A673 (cell line): ENCODE data around the gene HOXB3. TPM values are rescaled to one million over a fixed set of nuclear protein-coding genes. Genes with fewer than 3 reads are reported as not detected.

Experiments
- BruUV-seq: library from RNA; stranded (reverse); fragments of 400-500 nt; replicated peaks from 2 replicates; lab custom pipeline; 2021; lab: Mats Ljungman, UMichigan
- CTCF ChIA-PET: fragments of 300-600 bp; sonication (Branson Sonifier 250); formaldehyde crosslinking; loops from one replicate; lab custom pipeline; 2022; ENCODE audit warnings: antibody characterized with exemption; lab: Charles Lee
- POLR2A ChIA-PET: fragments of 300-600 bp; sonication (Branson Sonifier 250); formaldehyde crosslinking; loops from one replicate; lab custom pipeline; 2022; ENCODE audit warnings: antibody characterized with exemption; ENCODE audit not compliant: low non-redundant PET; lab: Charles Lee
- DNase-seq: peaks from one replicate; pipeline ENCODE4 v3.0.0-alpha.2; 2015; ENCODE audit warnings: low spot score
- H3K27ac ChIP-seq: fragments of 200-600 bp; sonication (generic); 2 replicates; pipeline ENCODE4 v1.5.1; 2016; ENCODE audit warnings: mixed run types, low read depth, mild to moderate bottlenecking, mixed read lengths, antibody characterized with exemption, low read length; ENCODE audit not compliant: poor library complexity, severe bottlenecking
- H3K27me3 ChIP-seq: fragments of 200-600 bp; sonication (generic); replicated peaks from 2 replicates; pipeline ENCODE4 v1.6.1; 2017; ENCODE audit warnings: mixed run types, low read depth, mild to moderate bottlenecking, mixed read lengths, antibody characterized with exemption, low read length; ENCODE audit not compliant: insufficient read depth, poor library complexity
- H3K36me3 ChIP-seq: fragments of 200-600 bp; sonication (generic); 2 replicates; pipeline ENCODE4 v1.6.1; 2016; ENCODE audit warnings: mixed run types, mild to moderate bottlenecking, mixed read lengths, antibody characterized with exemption, low read length; ENCODE audit not compliant: insufficient read depth, poor library complexity, severe bottlenecking
- H3K4me1 ChIP-seq: fragments of 200-600 bp; sonication (generic); 2 replicates; pipeline ENCODE4 v1.6.1; 2017; ENCODE audit warnings: mixed run types, mild to moderate bottlenecking, mixed read lengths, antibody characterized with exemption, low read length; ENCODE audit not compliant: insufficient read depth, poor library complexity, severe bottlenecking
- H3K4me3 ChIP-seq: fragments of 200-600 bp; sonication (generic); 2 replicates; pipeline ENCODE4 v1.5.1; 2016; ENCODE audit warnings: low read depth, mixed run types, mild to moderate bottlenecking, mixed read lengths, low read length; ENCODE audit not compliant: poor library complexity, severe bottlenecking
- H3K9me3 ChIP-seq: fragments of 200-600 bp; sonication (generic); 2 replicates; pipeline ENCODE4 v1.6.1; 2016; ENCODE audit warnings: mixed run types, low read depth, mild to moderate bottlenecking, mixed read lengths, antibody characterized with exemption, low read length; ENCODE audit not compliant: poor library complexity, severe bottlenecking
- EZH2 ChIP-seq: fragments of 200-600 bp; sonication (generic); IDR thresholded peaks from 2 replicates; pipeline ENCODE4 v1.6.1; 2017; ENCODE audit warnings: borderline replicate concordance, low read depth, mild to moderate bottlenecking, mixed read lengths, antibody characterized with exemption, low read length; ENCODE audit not compliant: poor library complexity, severe bottlenecking
- intact Hi-C: fragments of 100-400 bp; cut with micrococcal nuclease; formaldehyde crosslinking; loops from one replicate; pipeline ENCODE4 v1.10.0; 2022; ENCODE audit not compliant: unreplicated experiment
- total RNA-seq: library from RNA; stranded (reverse); gene quantifications from 2 replicates; pipeline ENCODE4 v1.2.3, GENCODE V29; 2021
- TF ChIP-seq, protein P1 (sequence below): fragments of 300-800, 200-600 bp; sonication (generic); conservative IDR thresholded peaks from 2 replicates; pipeline ENCODE4 v1.5.1; 2017; ENCODE audit warnings: low read depth, mild to moderate bottlenecking, antibody characterized with exemption, low read length, moderate library complexity, mixed read lengths

The HOXB3 gene
- total RNA-seq, 1 experiment from 2014 or later = 40.7 TPM

DNA sequence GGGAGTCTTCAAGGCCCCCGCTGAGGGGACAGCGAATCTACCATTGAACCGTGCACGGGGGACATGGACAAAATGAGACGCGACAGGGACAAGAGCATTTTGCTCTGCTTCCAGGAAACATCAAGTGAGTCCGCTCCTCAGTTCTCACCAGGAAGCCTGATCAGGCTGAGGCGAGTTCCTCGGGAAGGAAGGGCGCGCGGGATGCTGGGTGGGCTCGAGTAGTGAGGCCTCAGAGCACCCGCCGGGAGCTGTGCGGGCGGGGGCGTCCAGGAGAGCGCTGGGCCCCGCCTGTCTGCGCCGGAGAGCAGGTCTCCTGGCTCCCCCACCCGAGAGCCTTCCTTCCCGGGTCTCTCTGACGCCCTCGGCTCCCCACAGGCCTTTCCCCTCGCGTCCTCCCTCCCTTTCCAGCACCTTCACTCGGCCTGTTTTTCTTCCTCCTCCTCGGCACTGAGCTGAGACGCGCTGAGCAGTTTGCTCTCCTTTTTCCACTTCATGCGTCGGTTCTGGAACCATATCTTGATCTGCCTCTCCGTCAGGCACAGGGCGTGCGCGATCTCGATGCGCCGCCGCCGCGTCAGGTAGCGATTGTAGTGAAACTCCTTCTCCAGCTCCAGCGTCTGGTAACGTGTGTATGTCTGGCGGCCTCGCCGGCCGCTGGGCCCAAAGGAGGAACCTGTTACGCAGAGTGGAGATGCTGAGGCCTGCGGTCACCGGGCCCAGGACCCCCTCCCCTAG, 6.1 kb upstream of the HOXB3 start:
- no peak for TF ChIP-seq EZH2
- TF ChIP-seq, protein P1, sequence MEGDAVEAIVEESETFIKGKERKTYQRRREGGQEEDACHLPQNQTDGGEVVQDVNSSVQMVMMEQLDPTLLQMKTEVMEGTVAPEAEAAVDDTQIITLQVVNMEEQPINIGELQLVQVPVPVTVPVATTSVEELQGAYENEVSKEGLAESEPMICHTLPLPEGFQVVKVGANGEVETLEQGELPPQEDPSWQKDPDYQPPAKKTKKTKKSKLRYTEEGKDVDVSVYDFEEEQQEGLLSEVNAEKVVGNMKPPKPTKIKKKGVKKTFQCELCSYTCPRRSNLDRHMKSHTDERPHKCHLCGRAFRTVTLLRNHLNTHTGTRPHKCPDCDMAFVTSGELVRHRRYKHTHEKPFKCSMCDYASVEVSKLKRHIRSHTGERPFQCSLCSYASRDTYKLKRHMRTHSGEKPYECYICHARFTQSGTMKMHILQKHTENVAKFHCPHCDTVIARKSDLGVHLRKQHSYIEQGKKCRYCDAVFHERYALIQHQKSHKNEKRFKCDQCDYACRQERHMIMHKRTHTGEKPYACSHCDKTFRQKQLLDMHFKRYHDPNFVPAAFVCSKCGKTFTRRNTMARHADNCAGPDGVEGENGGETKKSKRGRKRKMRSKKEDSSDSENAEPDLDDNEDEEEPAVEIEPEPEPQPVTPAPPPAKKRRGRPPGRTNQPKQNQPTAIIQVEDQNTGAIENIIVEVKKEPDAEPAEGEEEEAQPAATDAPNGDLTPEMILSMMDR = no peak

DNA sequence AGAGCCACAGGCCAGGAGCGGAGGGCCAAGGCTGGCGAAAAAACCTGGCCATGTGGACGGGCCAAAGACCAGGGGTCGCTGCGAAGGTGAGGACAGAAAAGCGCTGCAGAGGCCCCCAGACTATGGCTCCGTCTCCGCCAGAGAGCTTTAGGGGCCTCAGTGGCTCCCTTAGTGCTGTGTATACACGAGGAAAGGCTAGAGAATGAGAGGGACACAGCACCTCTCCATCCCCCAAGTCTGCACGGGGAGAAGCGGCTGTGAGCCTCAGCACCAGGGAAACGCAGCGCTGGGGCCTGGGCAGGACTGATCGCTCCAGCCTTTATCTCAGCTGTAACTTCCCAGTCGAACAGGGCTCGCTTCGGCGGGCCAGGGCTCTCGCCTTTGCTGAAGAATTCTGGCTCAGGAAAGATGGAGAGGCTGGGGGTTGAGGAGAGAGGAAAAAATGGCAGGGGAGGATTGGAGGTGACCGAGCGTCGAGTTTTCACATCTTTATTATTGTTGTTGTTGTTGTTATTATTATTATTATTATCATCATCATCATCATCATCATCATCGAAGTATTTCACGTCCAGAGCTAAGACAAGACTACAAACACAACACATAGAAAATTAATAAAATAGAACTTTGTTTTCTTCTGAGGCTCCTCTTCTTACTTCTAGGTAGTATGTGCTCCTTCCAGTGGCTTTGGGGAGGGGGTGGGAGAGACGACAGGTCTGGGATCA, 5.4 kb upstream of the HOXB3 start:
- POLR2A ChIA-PET = interaction anchor here (0.7 kb wide), 1 partner anchor 337 kb away, joined by 14 read pairs; no protein-coding TSS in a partner anchor
- no peaks in the 10 kb centered on the region for H3K27me3 ChIP-seq

More for the DNA sequence above, 6.1 kb upstream of the HOXB3 start:
- POLR2A ChIA-PET = interaction anchor here (0.7 kb wide), 1 partner anchor 338 kb away, joined by 14 read pairs; no protein-coding TSS in a partner anchor
- Histone ChIP-seq H3K27me3 (no peaks in the 10 kb centered on the region), H3K27ac (no peak overlapping the region), H3K9me3 (no peaks in the 10 kb centered on the region), H3K4me3 (no peak overlapping the region), H3K36me3 (peaks cover 10% of the 10 kb centered on the region), H3K4me1 (peaks cover 36% of the 10 kb centered on the region)
- intact Hi-C loops = no loop called here
- CTCF ChIA-PET = interaction anchor here (0.7 kb wide), 1 partner anchor 245 kb away, joined by 3 read pairs; no protein-coding TSS in a partner anchor
- BruUV-seq = no TSS peak
- no peak for DNase-seq

More for the DNA sequence above, 5.4 kb upstream of the HOXB3 start:
- Histone ChIP-seq H3K4me1 (peaks cover 36% of the 10 kb centered on the region), H3K27ac (no peak overlapping the region), H3K9me3 (no peaks in the 10 kb centered on the region), H3K36me3 (peaks cover 12% of the 10 kb centered on the region), H3K4me3 (no peak overlapping the region)
- no TSS peak for BruUV-seq
- intact Hi-C loops = no loop called here
- DNase-seq = no peak
- CTCF ChIA-PET = interaction anchor here (0.6 kb wide), 1 partner anchor 227 kb away, joined by 13 read pairs; no protein-coding TSS in a partner anchor
- no peak for TF ChIP-seq EZH2
- TF ChIP-seq, protein P1 = no peak
